Bronchial epithelial cell (primary cell): Measurements from ENCODE around the gene WDR37. TPM values are rescaled to one million over a fixed set of nuclear protein-coding genes. Genes with fewer than 3 reads are reported as not detected.

ENCODE experiments used
- DNase-seq: peaks from one replicate; pipeline ENCODE4 v3.0.0-alpha.2; 2010; ENCODE audit warnings: low read depth
- FAIRE-seq: peaks from 2 replicates; lab custom pipeline; 2011; peaks lifted over from hg19 to GRCh38; lab: Jason Lieb, UNC
- H3K27me3 ChIP-seq: 2 replicates; pipeline ENCODE4 v1.5.1; 2011; ENCODE audit warnings: low read length; ENCODE audit not compliant: control insufficient read depth, insufficient read depth
- H3K36me3 ChIP-seq: 2 replicates; pipeline ENCODE4 v1.5.1; 2011; ENCODE audit warnings: low read length; ENCODE audit not compliant: control insufficient read depth, insufficient read depth
- H3K4me3 ChIP-seq: 2 replicates; pipeline ENCODE4 v1.5.1; 2011; ENCODE audit warnings: mild to moderate bottlenecking, low read depth, low read length, control low read depth
- CTCF ChIP-seq: IDR thresholded peaks from 2 replicates; pipeline ENCODE4 v1.5.1; 2011; ENCODE audit warnings: mild to moderate bottlenecking, moderate library complexity, low read length, control low read depth, inconsistent platforms; ENCODE audit not compliant: insufficient read depth, severe bottlenecking
- total RNA-seq: library from RNA; depleted of rRNA; stranded (reverse); fragments of >200 nt; gene quantifications from 2 replicates; pipeline ENCODE4 v1.2.1, GENCODE V29; 2014

Gene WDR37
- total RNA-seq, 1 donor from 2014 or later = 11.1 TPM

GRCh38 chr10:1130995-1131790 is 75.0 kb downstream of the WDR37 start:
- no peak for FAIRE-seq
- no peak for DNase-seq
- Histone ChIP-seq H3K36me3 (peaks cover 24% of the 10 kb centered on the region), H3K27me3 (no peaks in the 10 kb centered on the region), H3K4me3 (no peak overlapping the region)
- TF ChIP-seq CTCF = no peak

GRCh38 chr10:1132584-1132983 is 76.4 kb downstream of the WDR37 start:
- no peak for FAIRE-seq
- H3K36me3 ChIP-seq = peaks cover 21% of the 10 kb centered on the region
- TF ChIP-seq CTCF = no peak
- H3K27me3 ChIP-seq = no peaks in the 10 kb centered on the region
- no peak overlapping the region for H3K4me3 ChIP-seq
- DNase-seq = no peak

- TF ChIP-seq CTCF = no peak
- no peak for DNase-seq
- no peak for FAIRE-seq
- H3K4me3 ChIP-seq = no peak overlapping the region
- H3K27me3 ChIP-seq = no peaks in the 10 kb centered on the region
- peaks cover 20% of the 10 kb centered on the region for H3K36me3 ChIP-seq
Measured at GRCh38 chr10:1133495-1134045, 77.4 kb downstream of the WDR37 start.

- no peak for TF ChIP-seq CTCF
- no peak overlapping the region for H3K4me3 ChIP-seq
- FAIRE-seq (no peak), DNase-seq (no peak)
- peaks cover 14% of the 10 kb centered on the region for H3K36me3 ChIP-seq
- no peaks in the 10 kb centered on the region for H3K27me3 ChIP-seq
Measured at GRCh38 chr10:1134156-1134555, 78.0 kb downstream of the WDR37 start.

GRCh38 chr10:1136268-1136667 is 80.1 kb downstream of the WDR37 start:
- no peak for FAIRE-seq
- Histone ChIP-seq H3K36me3 (peaks cover 2% of the 10 kb centered on the region), H3K27me3 (no peaks in the 10 kb centered on the region)

More at GRCh38 chr10:1136268-1136667, 80.1 kb downstream of the WDR37 start:
- no peak for TF ChIP-seq CTCF
- no peak for DNase-seq
- H3K4me3 ChIP-seq = no peak overlapping the region
